Myocyte (in vitro differentiated cells): ENCODE measurements around the gene ZC3HAV1. TPM values are rescaled to one million over a fixed set of nuclear protein-coding genes. Genes with fewer than 3 reads are reported as not detected.
"Not testable (repeated sequence)": the region's sequence is repeated elsewhere in the genome, so short reads cannot be mapped to it uniquely, and the experiment has no call there.

Experiments
- DNase-seq: peaks from one replicate; pipeline ENCODE4 v3.0.0-alpha.2; 2012; ENCODE audit warnings: low read depth
- total RNA-seq: library from RNA; depleted of rRNA; stranded (reverse); fragments of >200 nt; gene quantifications from 2 replicates; pipeline ENCODE4 v1.2.3, GENCODE V29; 2014

ZC3HAV1 gene
- total RNA-seq, 1 donor from 2014 or later = 29.7 TPM

DNA sequence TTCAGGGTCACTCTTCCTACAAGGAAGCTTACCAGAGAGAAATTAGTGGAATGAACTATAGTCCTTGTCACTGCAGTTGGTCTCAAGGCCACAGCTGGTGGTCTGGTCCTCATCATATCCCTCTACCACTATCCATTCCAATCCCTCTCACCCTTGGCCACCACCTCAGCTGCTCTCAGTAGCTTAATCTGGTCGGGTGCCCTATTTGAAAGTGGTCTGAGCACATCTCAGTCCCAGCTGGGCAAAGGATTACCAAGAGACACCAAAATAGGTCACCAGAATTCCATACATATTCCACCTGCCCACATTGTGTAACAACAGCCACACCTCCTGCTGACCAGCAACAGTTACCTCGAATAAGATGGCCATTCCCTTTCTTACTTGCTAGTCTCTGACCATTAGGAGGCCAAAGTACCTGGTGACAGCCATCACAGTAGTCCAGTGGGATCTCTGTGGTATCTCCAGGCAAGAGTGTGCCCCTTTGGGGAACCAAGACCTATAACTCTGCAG is 3.3 kb upstream of the ZC3HAV1 start:
- peak; percentile 76 for DNase-seq

DNA sequence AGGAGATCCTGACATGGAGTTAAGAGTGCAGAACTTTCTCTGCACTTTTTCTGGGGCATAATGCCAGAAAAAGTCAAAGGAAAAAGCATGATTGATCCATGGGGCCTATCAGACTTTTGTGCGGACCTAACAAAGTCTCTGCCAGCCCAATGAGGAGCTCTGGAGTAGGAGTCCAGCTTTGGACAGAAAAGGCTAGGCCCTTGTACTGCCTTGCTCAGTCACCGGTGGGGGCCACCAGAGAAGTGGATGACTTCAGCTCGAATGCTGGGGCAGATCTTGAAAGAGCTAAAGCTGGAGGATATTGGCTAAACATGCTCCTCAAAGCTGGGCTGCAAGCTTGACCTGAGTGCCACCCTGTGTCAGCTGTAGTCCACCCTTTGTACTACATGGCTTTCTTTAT is 2.8 kb upstream of the ZC3HAV1 start:
- no peak for DNase-seq

DNA sequence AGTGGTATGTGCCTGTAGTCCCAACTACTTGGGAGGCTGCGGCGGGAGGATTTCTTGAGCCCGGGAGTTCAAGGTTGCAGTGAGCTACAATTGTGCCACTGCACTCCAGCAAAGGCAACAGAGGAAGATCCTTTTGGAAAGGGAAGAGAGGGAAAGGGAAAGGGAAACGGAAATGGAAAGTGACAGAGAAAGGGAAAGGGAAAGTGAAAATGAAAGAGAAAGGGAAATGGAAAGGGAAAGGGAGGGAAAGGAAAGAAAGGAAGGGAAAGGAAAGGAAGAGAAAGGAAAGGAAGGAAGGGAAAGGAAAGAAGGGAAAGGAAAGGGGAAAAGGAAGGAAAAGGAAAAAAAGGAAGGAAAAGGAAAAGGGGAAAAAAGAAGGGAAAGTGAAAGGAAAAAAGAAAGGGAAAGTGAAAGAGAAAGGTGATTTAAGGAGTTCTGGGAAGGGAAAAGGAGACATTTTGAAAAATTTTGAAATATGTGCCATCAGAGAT is 2.3 kb upstream of the ZC3HAV1 start:
- no peak for DNase-seq

DNA sequence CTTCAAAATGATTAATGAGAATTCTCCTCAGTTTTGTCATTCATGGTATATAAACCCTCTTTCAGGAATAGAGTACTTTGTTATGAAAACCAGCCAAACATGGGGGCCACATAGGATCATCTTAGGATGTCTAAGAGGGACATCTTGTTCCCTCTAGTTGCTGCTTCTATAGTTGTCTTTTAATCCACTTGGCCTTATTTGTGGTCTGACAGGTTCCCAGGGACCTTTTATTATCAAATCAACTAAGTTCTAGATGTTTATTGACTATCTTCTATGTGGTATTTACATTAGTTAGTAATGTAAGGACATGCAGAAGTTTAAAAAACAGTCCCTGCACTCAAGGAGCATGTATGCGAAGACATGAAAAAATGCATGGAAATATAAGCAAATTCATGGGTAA is 1.6 kb upstream of the ZC3HAV1 start:
- no peak for DNase-seq

DNA sequence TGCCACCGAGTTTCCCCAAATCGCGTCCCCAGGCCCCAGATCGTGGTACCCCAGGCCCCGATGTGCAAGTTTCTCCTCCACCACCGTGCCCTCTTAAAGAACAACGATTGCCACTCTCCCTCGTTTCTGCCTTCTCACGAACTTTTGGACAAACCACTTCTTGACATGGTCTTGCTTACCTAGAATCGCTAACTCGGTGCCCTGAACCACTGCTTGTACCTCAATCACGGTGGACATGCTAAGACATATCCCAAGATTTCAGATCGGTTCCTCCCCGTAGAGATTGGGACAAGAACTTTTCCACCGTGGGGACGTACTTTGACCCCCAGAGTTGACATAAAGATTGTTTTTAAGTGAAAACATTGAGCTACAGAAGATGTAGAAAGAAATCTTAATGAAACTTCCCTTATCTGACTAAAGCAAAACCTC is 477 bp upstream of the ZC3HAV1 start:
- DNase-seq = no peak

DNA sequence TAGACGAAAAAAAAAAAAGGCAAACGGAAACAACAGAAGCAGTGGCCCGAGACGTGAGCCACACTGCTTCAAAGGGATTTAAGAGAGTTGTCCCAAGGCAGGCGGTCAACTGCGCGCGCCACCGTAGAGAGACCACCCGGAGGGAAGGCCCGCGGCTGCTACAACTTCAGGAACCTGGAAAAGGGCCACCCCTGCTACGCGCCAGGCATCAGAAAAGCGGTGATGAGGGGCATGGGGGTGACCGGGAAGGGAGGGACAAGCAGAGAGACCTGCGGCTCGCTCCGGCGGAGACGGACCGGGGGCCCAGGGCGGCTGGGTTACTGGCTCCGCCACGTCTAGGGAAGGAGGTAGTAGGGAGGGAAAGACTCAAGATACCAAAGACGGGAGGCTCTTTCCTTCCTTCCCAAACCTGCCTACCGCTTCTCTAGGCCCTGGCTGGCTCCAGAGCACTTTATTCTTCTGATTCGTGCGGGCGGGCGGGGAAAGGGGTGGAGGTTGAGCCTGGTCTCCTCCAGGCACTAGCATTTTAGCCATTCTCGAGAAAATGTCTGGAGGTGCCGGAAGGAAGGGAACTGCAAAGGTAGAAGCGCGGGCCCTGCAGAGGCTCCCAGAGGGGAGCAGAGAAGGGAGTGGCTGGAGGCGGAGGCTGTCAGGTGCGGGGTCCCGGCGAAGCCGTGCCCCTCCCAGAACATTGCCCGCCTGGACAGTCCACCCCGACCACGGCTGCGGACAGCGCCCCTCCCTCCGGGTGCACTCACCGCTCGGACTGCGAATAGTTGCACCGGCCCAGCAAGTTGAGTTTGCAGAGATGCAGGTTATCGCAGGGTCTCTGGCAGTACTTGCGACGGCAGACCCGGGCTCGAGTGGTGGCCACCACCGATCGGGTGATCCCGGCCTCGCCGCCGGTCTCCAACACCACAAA is 993 bp downstream of the ZC3HAV1 start:
- DNase-seq = peak; percentile 34

DNA sequence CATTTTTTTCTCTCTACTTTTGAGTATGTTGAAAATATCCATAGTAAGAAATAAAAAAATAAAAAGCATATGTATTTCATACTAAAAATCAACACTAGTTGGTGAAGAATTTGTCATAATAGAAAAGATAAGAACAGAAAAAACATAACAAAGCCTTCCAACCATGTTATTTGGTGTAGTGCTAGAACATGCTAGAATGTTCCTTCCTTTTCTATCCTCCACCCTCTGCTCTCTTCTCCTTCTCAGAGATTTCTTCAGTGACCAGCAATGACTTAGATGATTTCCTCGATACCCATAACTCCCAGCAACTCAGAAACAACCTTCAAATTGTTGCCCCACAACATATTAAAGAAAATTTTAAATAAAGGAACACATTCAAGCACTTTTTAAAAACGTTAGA is 2.6 kb downstream of the ZC3HAV1 start:
- no peak for DNase-seq

DNA sequence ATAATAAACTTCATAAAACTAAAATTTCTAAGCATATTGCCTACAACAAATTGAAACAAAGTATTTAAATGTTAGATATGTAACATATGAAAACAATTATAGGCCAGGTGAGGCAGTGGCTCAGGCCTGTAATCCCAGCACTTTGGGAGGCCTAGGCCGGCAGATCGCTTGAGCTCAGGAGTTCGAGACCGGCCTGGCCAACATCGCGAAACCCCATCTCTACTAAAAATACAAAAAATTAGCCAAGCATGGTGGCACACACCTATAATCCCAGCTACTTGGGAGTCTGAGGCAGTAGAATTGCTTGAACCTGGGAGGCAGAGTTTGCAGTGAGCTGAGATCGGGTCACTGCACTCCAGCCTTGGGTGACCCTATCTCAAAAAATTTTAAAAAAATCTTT is 3.3 kb downstream of the ZC3HAV1 start:
- DNase-seq = not testable (repeated sequence)

DNA sequence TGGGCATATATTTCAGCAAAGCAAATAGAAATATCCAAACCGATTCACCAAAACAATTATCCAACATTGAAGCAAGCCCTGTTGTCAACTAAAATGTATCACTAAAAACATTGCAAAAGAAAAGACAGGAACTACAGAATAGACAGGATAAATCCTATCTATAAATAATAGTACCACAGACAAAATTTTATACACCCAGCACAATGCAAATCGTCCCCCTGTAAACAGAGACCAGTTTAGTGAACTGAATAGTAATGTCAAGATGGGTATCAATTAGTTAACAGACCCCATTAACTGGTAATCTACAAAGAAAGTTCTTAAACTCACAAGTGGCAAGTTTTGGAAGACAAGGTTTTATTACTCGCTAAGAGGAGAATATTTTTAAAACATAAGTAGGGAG is 4.0 kb downstream of the ZC3HAV1 start:
- DNase-seq = no peak

DNA sequence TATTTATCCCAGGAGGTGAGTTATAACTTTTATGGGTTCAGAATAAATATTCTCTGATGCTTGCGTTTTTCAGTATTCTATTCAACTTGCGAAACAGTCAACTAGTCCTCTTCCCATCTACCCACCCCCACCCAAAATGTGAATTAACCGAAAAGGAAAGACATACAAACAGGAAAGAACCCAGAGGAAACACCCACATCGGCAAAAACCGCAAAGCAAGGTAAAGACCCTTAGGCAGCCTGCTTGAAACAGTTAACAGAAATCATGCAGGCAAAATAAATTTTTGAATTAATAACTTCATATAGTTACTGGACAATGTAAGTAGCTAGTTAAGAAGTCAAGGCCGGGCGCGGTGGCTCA is 5.4 kb downstream of the ZC3HAV1 start:
- no peak for DNase-seq

DNA sequence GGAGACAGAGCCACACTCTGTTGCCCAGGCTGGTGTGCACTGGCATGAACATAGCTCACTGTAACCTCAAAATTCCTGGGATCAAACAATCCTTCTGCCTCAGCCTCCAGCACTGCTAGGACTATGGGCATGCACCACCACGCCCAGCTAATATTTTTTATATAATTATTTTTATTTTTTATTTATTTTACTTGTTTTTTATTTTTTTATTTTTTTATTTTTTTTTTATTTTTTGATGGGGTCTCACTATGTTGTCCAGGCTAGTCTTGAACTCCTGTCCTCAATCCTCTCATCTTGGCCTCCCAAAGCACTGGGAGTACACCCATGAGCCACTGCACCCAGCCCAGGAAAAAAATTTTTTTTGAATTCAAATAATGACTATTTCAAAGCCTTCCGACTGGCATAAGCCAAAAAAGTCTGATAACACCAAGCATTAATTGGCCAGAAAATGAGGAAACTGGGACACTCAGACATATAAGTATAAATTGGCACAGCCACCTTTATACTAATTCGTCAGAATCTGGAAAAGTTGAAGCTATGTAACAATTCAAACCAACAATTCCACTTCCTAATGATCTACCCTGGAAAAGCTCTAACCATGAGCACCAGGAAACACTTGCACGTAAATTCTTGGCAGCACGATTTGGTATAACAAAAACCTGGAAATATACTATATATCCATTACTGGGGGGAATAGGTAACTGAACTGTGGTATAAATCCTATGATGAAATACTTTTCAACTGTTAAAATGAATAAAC is 6.3 kb downstream of the ZC3HAV1 start:
- no peak for DNase-seq

DNA sequence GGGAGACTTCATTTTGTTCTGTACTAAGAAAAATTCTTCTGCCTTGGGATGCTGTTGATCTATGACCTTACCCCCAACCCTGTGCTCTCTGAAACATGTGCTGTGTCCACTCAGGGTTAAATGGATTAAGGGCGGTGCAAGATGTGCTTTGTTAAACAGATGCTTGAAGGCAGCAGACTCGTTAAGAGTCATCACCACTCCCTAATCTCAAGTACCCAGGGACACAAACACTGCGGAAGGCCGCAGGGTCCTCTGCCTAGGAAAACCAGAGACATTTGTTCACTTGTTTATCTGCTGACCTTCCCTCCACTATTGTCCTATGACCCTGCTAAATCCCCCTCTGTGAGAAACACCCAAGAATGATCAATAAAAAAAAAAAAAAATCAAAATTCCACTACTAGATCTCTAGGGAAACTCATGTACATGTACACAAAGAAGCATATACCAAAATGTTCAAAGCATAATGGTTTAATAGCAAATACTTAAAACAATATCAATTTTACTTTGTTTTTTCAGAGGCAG is 7.8 kb downstream of the ZC3HAV1 start:
- not testable (repeated sequence) for DNase-seq

DNA sequence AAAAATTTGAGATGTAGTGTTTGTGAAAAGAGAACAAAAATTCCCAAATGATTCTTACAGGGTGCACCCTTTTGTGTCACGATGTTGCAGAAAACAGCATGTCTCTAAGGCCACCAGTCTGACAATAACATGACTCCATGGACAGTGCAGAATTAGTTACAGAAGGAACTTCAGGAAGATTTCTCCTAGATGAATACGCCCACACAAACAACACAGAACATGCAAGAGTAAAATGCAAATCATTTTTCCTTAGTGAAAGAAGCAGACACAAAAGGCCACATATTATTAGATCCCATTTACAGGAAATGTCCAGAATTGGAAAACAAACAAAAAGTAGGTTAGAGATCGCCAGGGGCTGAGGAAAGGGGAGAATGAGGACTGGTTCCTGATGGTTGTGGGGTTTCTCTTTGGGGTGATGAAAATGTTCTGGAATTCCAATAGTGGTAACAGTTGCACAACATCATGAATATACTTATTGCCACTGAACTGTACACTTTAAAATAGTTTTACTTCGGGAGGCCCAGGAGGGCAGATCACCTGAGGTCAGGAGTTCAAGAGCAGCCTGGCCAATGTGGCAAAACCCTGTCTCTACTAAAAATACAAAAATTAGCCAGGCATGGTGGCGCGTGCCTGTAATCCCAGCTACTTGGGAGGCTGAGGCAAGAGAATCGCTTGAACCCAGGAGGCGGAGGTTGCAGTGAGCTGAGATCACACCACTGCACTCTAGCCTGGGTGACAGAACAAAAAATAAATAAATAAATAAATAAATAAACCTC is 10.2 kb downstream of the ZC3HAV1 start:
- no peak for DNase-seq

DNA sequence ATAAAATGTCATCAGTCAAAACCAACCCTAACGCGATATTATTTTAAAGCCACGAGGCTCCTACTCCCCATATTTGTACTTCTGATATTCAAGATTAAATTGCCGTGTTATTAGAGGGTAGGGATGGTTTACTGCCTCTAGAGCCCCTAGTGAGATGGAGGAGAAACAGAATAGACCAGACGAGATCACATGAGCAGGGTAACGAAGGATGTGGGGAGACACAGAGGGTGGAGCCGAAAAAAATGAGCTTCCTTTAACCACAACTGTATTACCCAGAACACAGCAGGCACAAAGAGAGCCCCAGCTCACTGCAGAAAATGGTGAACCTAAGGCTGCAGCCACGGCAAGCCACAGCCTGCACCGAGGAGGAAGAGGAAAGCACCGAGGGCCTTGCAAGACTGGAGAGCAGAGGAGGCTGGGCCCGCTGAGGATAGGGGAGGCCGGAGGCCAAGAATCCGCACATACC is 14.3 kb downstream of the ZC3HAV1 start:
- DNase-seq = no peak

DNA sequence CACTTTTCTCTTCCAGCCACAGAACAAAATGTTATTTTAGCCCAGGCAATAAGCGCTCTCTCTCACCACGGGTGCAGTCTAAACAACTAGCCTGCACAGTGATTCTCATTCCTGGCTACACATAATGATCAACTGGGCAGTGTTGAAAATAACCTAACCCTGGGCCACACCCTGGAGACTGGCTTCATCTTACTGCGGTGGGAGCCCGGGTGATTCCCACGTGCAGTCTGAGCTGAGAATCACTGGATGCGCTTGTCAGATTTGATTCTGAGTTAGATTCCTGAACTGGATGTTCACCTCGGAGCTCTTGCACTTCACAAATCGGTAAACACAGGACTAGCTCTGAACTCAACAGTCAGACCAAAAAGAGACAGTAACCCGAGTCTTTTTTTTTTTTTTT is 14.9 kb downstream of the ZC3HAV1 start:
- peak; percentile 60 for DNase-seq

DNA sequence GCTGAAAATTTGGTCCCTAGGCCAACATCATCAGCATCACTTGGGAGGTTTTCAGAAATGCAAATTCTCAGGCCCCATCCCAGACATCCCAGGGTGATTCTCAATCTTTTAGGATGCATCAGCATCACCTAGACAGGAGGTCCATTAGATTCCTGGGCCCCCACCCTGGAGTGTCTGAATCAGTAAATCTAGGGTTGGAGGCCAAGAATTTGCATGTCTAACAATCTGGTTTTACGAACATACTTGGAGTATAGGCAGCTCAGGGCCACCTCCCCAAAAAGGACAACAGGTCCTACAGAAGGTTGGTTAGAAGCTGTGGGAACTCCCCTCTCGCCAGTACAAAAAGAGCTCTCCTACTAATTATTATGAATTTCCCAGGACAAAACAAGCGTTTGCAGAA is 15.5 kb downstream of the ZC3HAV1 start:
- DNase-seq = no peak

DNA sequence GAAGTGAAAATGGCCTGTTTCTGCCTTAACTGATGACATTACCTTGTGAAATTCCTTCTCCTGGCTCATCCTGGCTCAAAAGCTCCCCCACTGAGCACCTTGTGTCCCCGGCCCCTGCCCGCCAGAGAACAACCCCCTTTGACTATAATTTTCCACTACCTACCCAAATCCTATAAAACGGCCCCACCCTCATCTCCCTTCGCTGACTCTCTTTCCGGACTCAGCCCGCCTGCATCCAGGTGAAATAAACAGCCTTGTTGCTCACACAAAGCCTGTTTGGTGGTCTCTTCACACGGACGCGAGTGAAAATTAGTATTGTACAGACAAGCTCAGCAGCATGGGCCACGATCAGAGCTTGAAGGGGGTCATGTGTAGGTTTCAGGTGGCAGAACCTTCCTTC is 16.0 kb downstream of the ZC3HAV1 start:
- not testable (repeated sequence) for DNase-seq

DNA sequence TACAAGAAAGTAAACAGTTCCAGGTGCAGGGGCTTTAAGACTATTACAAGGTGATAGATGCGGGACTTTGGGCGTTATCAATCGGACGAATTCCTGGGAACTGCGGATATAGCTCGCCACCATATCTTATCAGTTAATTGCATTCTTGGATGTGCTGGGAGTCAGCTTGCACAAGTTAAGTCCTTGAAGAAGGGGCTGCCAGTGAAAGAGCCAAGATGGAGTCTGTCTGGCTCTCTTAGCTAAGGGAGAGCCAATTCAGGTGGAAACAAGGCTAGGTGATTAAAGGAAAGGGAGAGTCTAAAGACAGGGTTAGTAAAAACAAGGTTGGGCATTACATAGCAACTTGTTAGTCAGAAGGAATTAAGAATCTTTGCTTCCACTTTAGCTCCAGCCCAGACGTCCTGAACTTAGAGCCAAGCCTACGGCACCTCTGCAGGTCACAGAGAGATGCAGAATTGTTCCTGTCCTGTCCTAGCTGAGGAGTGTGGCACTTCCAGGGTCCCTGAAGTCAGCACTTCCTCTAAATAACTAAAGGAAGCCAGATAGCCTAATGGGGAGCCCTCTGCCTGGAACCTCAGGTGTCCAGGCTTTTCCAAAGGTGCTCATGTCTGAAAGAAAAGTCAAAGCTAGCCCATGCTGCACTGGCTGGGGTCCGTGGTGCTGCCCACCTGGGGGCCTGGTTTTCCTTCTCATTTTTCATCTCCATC is 17.3 kb downstream of the ZC3HAV1 start:
- DNase-seq = no peak

DNA sequence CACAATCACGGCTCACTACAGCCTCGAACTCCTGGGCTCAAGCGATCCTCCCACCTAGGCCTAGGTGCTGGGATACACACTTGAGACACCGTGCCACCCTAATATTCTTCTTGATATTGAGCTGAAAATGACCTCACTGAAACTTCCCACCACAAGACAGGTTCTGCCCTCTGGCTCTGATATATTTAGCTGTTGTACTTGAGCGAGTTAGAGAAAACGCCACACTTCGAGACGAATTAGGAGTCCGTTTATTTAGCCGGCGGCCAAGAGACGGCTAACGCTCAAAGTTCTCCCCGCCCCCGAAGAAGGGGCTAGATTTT is 17.9 kb downstream of the ZC3HAV1 start:
- DNase-seq = no peak

DNA sequence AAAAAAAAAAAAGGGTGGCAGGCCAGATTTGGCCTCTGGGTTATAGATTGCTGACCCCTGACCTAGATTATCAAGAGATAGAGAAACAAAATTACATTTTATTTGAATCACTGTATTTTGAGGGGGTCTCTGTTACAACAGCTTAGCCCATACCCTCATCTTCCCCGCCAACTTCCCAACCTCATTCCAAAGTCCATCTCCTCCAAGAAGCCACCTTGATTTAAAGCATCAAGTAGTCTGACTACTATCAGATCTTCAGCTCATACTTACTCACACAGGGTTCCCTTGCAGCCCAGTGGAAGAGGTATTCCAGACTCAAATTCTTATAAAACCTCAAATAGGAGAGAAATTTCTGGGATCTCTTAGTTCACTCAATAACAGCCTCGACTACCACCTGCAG is 20.4 kb downstream of the ZC3HAV1 start:
- no peak for DNase-seq

DNA sequence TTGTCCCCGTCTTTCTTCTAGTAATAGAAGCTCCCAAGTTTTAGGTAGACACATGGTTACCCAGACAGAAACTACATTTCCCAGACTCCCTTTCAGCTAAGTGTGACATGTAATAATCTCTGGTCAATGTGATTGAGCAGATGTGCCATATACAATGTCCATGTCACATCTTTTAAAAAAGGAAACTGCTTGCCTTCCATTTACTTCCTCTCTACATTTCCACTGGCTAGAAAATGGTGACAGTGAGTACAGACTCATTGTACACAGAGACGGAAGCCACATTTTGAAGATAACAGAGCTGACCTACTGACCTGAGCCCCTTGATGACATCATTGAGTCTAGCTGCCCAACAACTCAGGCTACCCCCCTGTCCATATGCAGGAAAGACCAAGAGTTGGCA is 21.3 kb downstream of the ZC3HAV1 start:
- no peak for DNase-seq
